Tibial nerve (tissue), 4 donors: Measurements from ENCODE around the gene NLN. TPM values are rescaled to one million over a fixed set of nuclear protein-coding genes. Genes with fewer than 3 reads are reported as not detected.
A peak's percentile ranks its signal among the peaks of the same experiment; 100 is the strongest.
"Not testable (repeated sequence)": the region's sequence is repeated elsewhere in the genome, so short reads cannot be mapped to it uniquely, and the experiment has no call there.

Source experiments
- DNase-seq, 2 donors: peaks; one replicate each; pipeline ENCODE4 v3.0.0-alpha.2; 2019; ENCODE audit warnings: low spot score in 2 of 2
- H3K27ac ChIP-seq, 4 donors: fragments of 200-600 bp; sonication (generic) in 3 of 4; one replicate each; pipeline ENCODE4 v1.5.1; 2017 to 2019; ENCODE audit warnings: mild to moderate bottlenecking in 1 of 4
- H3K27me3 ChIP-seq, 2 donors: fragments of 200-600 bp; sonication (generic) in 1 of 2; one replicate each; pipeline versions ENCODE4 v1.5.1 to v1.6.0; 2017 to 2019
- H3K36me3 ChIP-seq, 3 donors: fragments of 200-600 bp; sonication (generic); one replicate each; pipeline ENCODE4 v1.5.1; 2018 to 2019
- H3K4me1 ChIP-seq, 4 donors: fragments of 200-600 bp; sonication (generic) in 3 of 4; one replicate each; pipeline ENCODE4 v1.5.1; 2017 to 2019
- H3K4me3 ChIP-seq, 4 donors: fragments of 200-600 bp; sonication (generic) in 3 of 4; one replicate each; pipeline ENCODE4 v1.5.1; 2017 to 2019; ENCODE audit warnings: mild to moderate bottlenecking in 1 of 4, moderate library complexity in 1 of 4
- H3K9me3 ChIP-seq, 4 donors: fragments of 200-600 bp; sonication (generic) in 3 of 4; one replicate each; pipeline ENCODE4 v1.5.1; 2017 to 2019
- EP300 ChIP-seq, 2 donors: sonication (generic); formaldehyde crosslinking; IDR thresholded peaks; one replicate each; pipeline ENCODE4 v1.6.1; 2017; ENCODE audit warnings: antibody characterized with exemption in 2 of 2, mild to moderate bottlenecking in 1 of 2
- POLR2A ChIP-seq, 2 donors: fragments of 450-650 bp; IDR thresholded peaks; one replicate each; pipeline ENCODE4 v1.6.1; 2017; ENCODE audit warnings: antibody characterized with exemption in 2 of 2, mild to moderate bottlenecking in 2 of 2, moderate library complexity in 2 of 2
- WGBS, 2 donors: methylation state at CpG; one replicate each; pipeline ENCODE4 v1.1.5; 2018; 5-methylcytosine and 5-hydroxymethylcytosine counted together
- total RNA-seq, 4 donors: library from RNA; depleted of rRNA; stranded (reverse); fragments of >200 nt; gene quantifications; one replicate each; pipeline ENCODE4 v1.1.0, GENCODE V29; 2016
- TF ChIP-seq, protein P1 (sequence below), 5 experiments: fragments of 200-600 bp in 3 of 5; fragments of 450-650 bp in 2 of 5; sonication (generic) in 3 of 5; IDR thresholded peaks; one replicate each; pipeline ENCODE4 v1.5.1; 2016 to 2019; ENCODE audit warnings: antibody characterized with exemption in 5 of 5, mild to moderate bottlenecking in 3 of 5, moderate library complexity in 2 of 5

The NLN gene
- total RNA-seq, result 10 to 100 TPM; 10.9 to 28.6 (median 19.2) TPM

DNA sequence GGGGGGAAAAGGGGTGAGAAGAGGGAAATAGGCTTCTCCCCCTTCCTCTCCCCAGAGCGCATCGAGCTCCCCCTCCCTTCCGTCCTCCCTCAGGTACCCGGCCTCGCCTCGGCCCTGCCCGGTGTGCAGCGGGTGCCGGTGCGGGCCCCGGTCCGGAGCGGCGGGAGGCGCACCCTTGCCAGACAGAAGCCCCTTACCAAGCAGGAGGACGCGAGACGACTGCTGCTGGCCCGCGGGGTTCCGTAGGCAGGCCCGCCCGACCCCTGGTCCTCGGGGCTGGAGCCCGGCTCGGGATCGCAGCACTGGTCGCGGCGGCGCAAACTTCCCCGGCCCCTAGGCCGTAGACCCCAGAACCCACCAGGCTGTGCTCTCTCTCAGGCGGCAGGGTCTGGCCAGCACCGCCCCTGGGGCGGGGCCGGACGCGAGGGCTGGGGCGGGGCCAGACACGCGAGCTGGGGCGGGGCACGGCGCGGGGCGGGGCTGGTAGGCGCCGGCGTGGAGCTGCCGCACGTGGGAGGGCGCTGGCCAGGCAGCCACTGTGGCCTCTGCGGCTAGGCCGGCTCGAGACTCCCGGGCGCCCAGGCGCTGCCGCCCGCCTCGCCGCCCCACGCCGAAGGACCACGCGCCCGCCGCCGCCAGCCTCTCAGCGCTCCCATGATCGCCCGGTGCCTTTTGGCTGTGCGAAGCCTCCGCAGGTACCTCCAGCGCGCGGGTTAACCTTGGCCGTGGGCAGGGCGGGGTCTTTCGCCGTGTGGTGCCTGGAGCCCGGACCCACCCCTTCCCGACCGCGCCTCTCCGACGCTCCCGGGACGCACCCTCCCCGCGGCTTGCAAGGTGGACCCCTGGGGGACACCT lies at the start of gene NLN, which contains the start of gene SGTB:
Gene NLN, plus strand, starts transcription at position 486 of the 855 bp plus-strand sequence. Its CDS starts 169 bp downstream, at position 655.
Gene SGTB, minus strand, starts transcription at position 390 of the 855 bp plus-strand sequence. CDS start 1,302 bp downstream, outside the sequence.
- H3K27me3 ChIP-seq, result no peaks in the 10 kb centered on the region
- peaks cover 0 to 15% (median 0%) of the 10 kb centered on the region in 3 donors for H3K36me3 ChIP-seq
- peaks cover 0 to 26% (median 1%) of the 10 kb centered on the region in 4 donors for H3K4me1 ChIP-seq
- no peaks in the 10 kb centered on the region for H3K9me3 ChIP-seq
- WGBS, 2 donors, result 1% methylated on average over 32 to 90 of the region's 92 CpGs
- H3K4me3 ChIP-seq, result peak within 1 kb of the TSS; percentile 62 to 99 (median 93)
- H3K27ac ChIP-seq, result peak within 1 kb of the TSS; percentile 39 to 90 (median 89)
- TF ChIP-seq, protein P1, sequence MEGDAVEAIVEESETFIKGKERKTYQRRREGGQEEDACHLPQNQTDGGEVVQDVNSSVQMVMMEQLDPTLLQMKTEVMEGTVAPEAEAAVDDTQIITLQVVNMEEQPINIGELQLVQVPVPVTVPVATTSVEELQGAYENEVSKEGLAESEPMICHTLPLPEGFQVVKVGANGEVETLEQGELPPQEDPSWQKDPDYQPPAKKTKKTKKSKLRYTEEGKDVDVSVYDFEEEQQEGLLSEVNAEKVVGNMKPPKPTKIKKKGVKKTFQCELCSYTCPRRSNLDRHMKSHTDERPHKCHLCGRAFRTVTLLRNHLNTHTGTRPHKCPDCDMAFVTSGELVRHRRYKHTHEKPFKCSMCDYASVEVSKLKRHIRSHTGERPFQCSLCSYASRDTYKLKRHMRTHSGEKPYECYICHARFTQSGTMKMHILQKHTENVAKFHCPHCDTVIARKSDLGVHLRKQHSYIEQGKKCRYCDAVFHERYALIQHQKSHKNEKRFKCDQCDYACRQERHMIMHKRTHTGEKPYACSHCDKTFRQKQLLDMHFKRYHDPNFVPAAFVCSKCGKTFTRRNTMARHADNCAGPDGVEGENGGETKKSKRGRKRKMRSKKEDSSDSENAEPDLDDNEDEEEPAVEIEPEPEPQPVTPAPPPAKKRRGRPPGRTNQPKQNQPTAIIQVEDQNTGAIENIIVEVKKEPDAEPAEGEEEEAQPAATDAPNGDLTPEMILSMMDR (IDR thresholded peaks at IDR 0.05), result no peak
- TF ChIP-seq POLR2A (IDR thresholded peaks at IDR 0.05) (peak in 1 of 2 donors; percentile 42), EP300 (IDR thresholded peaks at IDR 0.05) (no peak)
- peak; percentile 77 to 80 for DNase-seq

DNA sequence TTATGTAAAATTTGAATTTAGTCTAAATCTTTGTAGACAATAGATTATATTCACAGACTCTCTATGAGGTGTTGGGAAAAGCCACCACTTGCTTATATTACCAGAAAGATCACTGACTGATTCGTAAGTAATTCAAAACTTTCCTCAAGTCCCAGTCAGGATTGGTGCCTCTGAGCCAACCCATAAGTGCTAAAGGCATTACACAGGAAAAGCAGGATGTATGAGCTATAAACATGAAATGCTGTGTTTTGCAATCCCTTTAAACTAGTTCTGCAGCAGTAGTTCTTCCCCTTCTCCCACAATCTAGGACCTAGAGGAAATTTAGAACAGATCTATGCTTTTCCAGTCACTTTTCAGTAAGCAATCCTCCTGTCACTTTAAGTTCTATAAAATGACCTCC lies 49.2 kb upstream of the NLN start:
- TF ChIP-seq, protein P1 (IDR thresholded peaks at IDR 0.05), result no peak
- H3K27me3 ChIP-seq, result no peaks in the 10 kb centered on the region
- H3K9me3 ChIP-seq, result no peaks in the 10 kb centered on the region
- H3K27ac ChIP-seq, result no peak overlapping the region
- DNase-seq, result no peak
- 70 to 81% methylated on average over 1 of the region's 1 CpG for WGBS, 2 donors
- H3K4me3 ChIP-seq, result no peak overlapping the region
- peaks cover 0 to 60% (median 0%) of the 10 kb centered on the region in 3 donors for H3K36me3 ChIP-seq
- H3K4me1 ChIP-seq, result no peaks in the 10 kb centered on the region

DNA sequence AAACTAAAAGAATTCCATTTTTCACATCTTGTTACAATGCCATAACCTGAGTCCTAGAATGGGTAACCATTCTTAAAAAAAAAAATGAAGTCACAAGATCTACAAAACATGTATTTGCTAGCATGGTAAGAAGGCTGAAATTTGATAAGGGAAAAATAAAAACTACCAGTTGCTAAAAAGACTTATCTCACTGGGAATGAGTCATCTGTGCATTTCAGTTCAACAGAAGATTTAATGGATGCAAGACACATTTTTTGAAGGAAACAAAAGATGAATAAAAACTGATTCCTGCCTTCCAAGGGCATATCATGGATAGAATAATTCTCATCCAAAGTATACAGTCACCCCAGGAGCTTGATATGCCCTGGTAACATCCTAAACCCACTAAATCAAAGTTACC lies 47.3 kb upstream of the NLN start:
- Histone ChIP-seq H3K4me3 (no peak overlapping the region), H3K4me1 (no peaks in the 10 kb centered on the region), H3K9me3 (no peaks in the 10 kb centered on the region), H3K27ac (no peak overlapping the region), H3K27me3 (no peaks in the 10 kb centered on the region), H3K36me3 (peaks cover 0 to 61% (median 7%) of the 10 kb centered on the region in 3 donors)
- no peak for DNase-seq
- TF ChIP-seq POLR2A (IDR thresholded peaks at IDR 0.05) (no peak), EP300 (IDR thresholded peaks at IDR 0.05) (no peak)
- TF ChIP-seq, protein P1 (IDR thresholded peaks at IDR 0.05), result no peak

DNA sequence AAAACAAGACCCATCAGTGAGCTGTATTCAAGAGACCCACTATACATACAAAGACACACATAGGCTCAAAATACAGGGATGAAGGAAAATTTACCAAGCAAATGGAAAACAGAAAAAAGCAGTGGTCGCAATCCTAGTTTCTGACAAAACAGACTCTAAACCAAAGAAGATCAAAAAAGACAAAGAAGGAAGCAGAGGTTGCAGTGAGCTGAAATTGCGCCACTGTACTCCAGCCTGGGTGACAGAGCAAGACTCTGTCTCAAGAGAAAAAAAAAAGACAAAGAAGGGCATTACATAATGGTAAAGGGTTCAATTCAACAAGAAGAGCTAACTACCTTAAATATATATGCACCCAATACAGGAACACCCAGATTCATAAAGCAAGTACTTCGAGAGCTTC lies 45.9 kb upstream of the NLN start:
- WGBS, 2 donors, result 86 to 90% methylated on average over 3 of the region's 3 CpGs
- not testable (repeated sequence) for H3K9me3 ChIP-seq, DNase-seq, H3K27me3 ChIP-seq, H3K4me1 ChIP-seq, H3K4me3 ChIP-seq, H3K27ac ChIP-seq
- H3K36me3 ChIP-seq, result peaks cover 0 to 60% (median 7%) of the 10 kb centered on the region in 3 donors

DNA sequence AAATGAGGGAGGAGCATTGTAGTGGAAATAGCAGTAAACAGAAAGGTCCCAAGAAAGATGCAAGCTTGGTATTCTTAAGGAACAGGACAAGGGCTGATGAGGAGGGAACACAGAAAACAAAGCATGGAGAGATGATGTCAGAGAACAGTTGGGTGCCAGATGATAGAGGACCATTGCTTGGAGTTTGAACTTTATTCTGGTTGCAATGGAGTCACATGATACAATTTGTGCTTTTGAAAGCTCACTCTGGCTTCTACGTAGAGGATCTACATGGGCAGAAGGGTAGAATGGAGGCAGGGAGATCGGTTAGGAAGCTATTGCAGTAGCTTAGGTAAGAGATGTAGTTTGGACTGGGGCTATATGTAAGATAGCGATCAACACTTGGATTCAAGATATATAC lies 39.9 kb upstream of the NLN start:
- WGBS, 2 donors, result 86 to 92% methylated on average over 3 of the region's 3 CpGs
- Histone ChIP-seq H3K27ac (no peak overlapping the region), H3K36me3 (peaks cover 0 to 77% (median 7%) of the 10 kb centered on the region in 3 donors), H3K27me3 (no peaks in the 10 kb centered on the region), H3K4me1 (no peaks in the 10 kb centered on the region), H3K4me3 (no peak overlapping the region), H3K9me3 (no peaks in the 10 kb centered on the region)
- no peak for TF ChIP-seq EP300 (IDR thresholded peaks at IDR 0.05)
- TF ChIP-seq, protein P1 (IDR thresholded peaks at IDR 0.05), result no peak
- no peak for DNase-seq
